Stimulated activated CD8-positive, alpha-beta memory T cell treated with anti-CD3 and anti-CD28 coated beads, Interleukin-4, amount 100 ng/mL, for 1 hour (primary cell): ENCODE measurements around the gene CPSF4.

ENCODE experiments used
- DNase-seq, 2 donors: peaks; one replicate each; pipeline ENCODE4 v3.0.0-alpha.2; 2020; ENCODE audit warnings: low read depth in 2 of 2, low spot score in 1 of 2

Gene CPSF4

DNA sequence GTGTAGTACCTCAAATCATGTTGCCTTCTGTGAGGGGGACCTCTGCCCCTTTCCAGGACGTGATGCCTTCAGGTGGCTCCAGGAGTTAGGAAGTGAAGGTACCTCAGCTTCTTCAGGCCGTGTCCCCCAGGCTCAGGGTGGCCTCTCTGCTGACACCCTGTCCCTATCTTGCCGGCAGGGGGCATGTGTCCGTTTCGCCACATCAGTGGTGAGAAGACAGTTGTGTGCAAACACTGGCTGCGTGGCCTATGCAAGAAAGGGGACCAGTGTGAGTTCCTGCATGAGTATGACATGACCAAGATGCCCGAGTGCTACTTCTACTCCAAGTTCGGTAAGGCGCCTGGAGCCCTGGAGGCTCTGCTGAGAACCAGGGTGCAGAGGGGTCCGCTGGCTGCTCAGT is 9.2 kb downstream of the CPSF4 start:
- no peak for DNase-seq

DNA sequence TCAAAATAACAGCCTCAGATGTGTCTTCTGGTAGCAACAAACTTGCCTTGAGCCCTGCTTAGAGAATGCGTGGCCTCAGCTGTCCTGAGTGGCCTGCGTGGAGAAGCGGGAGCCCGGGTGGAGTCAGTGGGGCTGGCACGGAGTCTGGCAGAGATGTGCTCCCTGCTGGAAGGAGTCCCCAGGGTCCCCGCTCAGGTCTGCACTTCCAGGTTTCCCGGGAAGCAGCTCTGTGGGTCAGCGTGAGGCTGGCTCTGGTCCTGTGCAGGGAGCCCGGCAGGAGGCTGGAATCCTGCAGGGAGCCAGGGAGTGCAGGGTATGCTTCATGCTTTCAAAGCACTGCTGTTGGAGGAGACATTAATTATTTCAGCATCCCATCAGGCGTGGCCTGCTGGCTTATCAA is 10.1 kb downstream of the CPSF4 start:
- no peak for DNase-seq

DNA sequence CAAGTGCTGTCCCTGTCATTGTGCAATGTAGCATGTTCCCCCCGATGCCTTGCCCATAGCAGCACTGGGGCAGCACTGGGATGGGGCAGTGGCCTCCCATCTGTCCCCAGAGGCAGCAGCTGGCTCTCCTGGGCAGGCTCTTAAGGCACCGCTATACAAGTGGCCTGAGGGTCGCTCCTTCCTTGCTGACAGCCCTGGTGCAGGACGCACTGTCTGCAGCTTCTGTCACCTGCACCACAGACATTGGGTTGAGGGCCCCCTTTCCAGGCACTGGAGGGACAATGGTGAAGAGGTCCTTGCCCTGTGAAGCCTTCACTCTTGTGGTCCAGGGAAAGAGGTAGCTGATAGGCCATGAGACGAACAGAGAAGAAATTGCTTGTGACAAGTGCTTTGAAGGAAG is 10.6 kb downstream of the CPSF4 start:
- DNase-seq, result no peak

DNA sequence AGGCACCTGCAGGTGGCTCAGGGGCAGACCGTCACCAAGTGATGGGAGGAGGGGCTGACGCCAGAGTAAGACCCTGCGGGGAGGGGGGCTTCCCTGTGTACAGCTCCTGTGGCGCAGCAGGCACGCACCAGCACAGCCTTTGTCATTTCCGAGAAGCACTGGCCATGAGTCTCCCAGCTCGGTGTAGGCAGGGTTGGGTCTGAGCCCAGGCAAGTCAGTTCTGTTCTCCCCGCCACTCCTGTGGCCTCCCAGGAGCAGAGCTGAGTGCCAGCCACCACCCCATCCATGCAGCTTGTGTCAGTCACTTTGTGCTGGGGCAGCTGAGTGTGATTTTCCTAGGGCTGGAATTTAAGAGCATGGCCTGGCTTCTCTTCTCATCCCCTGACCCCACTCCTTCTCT is 13.2 kb downstream of the CPSF4 start:
- no peak for DNase-seq

DNA sequence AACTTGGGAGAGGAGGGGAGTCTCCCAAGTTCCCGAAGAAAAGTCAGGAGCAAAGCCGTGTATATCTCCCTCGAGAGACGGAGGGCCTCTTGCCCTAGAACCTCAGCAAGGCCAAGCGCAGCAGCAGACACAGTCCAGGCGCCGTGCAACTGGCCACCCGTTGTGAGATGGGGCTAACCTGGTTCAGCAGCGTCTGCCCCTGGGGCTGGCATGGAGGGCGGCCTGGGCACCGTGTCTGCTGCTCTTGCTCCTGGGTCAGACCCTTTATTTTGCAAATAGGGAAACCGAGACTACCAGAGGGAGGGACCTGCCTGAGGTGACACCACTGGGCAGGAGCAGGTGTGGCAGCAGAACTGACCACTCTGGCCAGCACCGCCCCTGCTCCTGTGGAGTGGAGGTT is 13.8 kb downstream of the CPSF4 start:
- no peak for DNase-seq

DNA sequence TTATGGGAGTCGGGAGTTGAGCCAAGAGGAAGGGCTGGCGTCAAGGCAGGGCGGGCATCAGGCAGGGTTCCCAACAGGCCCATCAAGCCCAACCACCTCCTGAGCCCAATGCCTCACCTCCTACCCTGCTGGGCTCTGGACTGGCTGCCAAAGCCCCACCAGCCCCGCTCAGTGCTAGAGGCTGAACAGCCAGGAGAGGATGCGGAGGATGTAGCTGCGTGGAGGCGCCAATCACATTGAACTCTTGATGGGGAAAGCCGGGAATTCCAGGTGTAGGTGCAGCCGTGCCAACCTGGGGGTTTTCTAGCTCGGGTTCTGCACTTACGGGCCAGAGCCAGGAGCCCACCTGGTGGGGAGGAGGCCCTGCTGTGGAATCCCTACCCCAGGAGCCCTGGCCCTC is 14.4 kb downstream of the CPSF4 start:
- no peak for DNase-seq

DNA sequence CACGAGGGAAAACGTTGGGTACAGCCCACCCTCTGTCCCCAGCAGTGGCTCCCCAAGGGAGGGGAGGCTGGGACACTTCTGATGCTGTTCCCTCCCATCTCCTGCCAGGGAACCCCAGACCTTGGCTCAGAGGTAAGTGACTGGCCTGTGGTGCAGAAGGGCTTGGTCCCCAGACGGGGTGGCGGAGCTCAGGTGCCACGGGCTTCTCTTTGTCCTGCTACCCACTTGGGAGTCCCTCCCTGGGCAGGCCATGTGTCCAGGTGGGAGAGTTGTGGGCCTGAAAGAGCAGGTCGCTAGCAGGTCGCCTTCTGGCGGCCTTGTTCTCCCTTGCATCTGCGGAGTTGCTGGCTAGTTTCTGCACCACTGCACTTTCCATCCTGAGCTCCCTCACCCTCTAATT is 17.1 kb downstream of the CPSF4 start:
- DNase-seq, result no peak

DNA sequence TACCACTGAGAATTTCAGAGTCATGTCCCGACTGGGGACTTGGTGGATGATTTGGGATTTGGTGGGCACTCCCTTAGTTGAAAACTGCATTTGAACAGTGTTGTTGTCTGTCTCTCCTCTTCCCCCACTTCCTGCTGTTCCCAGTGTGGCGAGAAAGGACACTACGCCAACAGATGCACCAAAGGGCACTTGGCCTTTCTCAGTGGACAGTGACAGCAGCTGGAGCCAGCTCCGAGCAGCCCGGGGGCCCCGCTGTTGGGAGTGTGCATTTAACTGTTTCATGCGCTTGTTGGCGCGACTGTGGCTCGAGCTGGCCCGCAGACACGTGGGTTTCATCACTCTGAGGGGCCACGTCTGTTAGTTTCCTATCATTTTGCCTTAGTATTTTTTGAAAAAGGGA is 17.5 kb downstream of the CPSF4 start:
- no peak for DNase-seq

DNA sequence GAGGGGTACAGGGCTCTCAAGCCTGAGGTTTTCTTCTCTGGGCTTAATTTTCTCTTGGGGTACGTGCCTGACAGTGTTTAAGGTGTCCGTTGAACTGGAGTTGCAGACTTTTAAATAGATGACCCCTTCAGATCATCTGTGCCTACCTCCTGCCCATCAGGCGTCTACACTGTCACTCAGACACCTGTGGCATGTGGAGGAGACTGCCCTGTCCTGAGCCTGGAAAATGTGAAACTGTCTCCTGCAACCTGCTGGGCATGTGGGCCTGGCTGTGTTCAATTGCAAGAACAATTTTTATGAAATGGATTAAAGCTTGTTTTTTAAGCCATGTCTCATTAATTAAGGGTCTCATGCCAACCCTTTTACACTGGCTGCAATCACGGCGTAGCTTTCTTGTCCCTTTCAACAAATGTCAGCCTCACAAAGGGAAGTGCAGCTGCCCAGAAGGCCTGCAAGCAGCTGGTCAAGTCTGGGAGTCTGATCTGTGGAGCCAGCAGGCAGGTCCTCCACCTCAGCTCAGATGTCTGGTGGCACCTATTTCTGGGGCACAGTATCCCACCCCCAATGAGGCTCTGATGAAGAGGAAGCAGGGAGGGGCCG is 18.4 kb downstream of the CPSF4 start:
- no peak for DNase-seq

DNA sequence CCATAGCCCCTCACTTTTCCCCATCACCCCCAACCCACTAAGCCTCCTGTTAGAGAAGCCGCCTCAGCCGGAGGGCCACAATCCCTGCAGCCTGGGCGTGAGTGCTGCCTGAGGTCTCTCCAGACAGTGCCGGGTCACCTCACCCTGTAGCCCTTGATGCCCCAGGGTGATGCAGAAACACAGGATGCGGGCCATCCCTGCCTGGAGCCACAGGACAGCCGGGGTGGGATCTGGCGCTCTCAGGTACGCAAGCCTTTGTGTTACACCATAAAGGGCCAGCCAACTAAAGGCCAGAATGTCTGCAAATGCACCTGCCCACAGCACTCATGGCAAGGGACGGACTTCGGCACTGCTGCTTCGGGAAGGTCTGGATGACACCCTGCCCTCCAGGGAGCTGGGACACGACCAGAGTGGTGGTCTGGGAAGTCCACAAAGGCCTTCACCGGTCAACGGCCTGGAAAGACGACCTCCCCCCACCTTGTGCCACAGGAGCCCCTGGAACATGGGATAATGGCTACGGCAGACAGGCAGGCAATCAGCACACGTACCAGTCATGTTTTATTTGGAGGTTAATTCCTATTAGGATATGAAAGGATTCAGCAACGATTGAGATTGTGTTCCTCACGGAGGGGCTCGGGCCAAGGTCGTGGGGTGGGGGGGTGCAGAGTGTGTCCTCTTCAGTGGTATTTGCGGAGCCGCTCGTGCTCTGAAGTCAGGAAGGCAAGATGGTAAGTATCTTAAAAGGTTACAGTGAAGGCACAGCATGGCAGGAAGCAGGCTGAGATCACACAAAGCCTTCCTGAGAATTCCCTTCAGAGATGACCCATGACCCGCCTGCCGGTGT is 19.1 kb downstream of the CPSF4 start:
- DNase-seq, result no peak

DNA sequence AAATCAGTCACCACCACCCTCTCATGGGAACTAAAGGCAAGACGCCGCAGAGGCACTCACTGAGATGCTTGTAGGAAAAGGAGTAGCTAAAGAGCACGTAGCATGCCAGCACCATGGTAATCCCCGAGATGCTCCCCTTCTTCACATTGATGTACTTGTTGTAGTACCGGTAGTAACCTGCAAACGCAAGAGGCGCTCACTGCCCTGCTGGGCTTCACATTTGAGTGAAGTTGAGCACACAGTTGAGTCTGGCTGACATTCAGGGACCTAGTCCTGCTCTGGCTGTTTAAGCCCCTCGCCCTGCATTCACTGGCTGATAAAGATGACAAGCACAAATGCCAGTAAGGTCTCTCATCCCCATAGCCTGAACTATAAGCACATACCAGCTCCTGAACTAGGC is 20.3 kb downstream of the CPSF4 start:
- no peak for DNase-seq

DNA sequence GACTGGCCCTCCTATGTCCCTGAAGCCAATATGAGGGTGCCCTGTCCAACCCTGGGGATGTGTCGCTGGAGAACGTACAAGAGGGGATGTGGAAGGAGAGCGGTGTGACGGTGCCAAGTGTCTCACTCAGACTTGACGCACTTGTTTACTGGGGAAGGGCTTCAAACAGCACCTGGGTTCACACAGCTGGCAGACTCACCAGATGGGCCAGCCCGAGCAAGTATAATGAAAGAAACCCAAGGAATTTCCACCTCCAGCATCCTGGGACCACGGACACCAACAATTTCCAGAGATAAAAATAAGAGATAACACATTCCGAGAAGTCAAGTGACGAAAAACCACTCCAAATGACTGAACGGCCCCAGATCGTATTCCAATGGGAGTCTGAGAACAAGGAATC is 21.9 kb downstream of the CPSF4 start:
- no peak for DNase-seq

DNA sequence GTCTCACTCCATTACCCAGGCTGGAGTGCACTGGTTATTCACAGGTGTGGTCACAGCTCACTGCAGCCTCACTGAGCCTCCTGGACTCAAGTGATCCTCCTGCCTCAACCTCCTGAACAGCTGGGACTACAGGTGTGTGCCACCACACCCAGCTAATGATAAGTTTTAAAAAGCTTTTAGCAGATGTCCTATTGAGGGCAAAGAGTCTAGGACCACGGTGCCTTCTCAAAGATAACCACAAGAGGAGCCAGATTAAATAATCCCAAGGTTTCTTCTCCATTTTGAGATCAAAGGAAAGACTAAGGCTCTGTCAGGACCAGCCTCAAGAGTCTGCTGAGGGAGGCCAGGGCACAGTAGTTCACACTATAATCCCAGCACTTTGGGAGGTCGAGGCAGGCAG is 22.5 kb downstream of the CPSF4 start:
- no peak for DNase-seq

DNA sequence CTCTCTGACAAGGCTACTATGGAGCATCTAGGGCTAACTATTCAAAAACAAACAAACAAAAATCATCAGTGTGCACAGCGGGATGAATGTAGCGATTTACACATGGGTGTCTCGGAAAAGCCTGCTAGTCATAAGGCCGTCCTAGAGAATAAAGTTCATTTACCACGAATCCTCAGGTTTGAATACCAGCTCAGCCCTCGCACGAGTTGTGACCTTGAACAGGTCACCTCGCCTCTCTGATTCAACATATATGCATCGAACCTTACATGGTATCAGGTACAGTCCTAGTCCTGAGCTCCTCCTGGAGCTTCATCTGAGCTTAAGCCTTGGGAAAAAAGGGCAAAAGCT is 26.7 kb downstream of the CPSF4 start:
- DNase-seq, result no peak

DNA sequence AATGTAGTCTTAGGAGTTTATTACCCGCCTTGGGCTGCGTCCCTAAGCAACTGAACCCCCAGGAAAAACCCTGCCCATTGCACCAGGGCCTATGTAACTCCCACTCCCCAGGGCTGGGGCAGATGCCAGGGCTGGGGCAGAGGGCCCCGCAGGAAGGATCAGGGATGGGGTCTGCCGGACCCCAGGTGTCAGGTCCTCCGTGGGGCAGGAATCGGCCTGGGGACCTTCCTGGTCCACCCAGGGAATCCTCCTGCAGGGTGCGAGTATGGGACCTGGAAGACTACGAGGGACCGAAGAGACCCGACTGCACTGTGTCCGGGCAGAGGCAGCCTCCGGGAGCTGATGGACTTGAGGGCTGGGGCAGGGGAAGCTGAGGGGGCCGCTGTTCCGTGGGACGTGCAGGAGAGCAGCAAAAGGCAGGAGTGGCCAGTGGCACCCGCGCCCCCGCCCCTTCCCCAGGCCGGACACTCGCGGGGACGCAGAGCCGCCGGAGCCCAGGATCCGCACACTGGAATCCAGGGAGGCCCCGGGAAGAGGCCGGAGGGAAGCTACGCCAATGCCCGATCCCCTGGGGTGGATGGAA is 29.7 kb downstream of the CPSF4 start:
- no peak for DNase-seq

DNA sequence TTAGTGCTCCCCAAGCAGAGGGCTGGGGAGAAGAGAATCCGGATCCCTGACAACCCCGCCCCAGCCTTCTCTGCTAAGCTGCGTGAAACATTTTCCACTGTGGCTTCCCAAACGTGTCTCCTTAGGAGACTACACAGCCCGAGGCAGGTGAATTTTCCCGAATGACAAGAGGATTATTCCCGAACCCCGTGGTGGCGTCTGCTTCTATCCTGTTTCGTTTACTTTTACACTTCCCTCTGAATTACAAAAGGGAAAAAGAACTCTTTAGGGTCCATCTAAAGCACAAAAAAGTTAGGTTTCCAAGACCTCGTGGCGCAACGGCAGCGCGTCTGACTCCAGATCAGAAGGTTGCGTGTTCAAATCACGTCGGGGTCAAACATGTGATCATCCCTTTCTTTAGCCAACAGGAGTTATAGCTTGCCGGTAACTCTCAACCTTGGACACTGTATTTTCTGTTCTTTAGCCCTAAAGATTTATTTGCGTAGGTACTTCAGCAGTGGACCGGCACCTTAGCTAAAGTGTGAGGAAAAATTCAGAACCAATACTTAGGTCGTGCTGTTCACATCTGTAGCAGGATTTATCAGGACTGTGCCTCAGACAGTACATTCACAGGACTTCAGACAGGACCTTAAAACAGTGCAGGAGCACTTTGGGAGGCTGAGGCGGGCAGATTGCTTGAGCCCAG is 30.8 kb downstream of the CPSF4 start:
- no peak for DNase-seq

DNA sequence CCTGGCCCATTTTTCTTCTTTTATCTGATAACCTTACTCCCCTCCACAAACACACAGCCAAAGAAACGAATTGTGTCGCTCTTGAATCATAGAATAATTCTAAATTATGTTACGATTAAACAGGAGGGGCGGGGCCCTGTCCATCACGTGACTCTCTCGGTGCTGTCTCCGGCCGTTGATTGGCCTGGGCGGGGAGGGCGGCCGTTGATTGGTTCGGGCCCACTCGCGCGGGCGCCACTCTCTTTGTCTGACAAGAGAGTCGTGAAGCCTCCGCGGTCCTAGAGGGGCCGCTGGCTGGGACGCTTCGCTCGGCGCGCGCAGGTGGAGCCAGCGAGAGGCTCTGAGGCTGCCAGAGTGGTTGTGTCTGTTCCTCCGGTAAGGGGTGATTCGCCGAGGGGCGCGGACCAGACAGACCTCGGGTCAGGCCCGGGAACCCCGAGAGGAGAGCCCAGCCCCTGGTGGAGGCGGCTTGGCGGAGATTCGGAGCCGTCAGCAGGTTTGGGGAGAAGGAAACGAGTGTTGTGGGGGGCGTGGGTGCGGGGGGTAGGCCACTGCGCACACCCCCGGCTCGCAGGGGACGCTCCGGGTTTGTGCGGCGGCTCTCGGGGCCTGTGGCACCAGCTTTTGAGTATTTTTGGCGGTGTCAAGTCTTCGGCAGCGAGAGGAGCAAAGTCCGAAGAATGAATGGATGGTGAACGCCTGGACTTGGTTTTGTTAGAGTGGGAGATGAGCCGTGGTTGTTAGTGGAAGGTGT is 34.0 kb downstream of the CPSF4 start, which contains the start of gene ZNF789:
Gene ZNF789 (plus strand): TSS at position 330 of the 754 bp plus-strand sequence. CDS start 3,567 bp downstream, outside the sequence.
- DNase-seq, result peak; percentile 97 to 98

DNA sequence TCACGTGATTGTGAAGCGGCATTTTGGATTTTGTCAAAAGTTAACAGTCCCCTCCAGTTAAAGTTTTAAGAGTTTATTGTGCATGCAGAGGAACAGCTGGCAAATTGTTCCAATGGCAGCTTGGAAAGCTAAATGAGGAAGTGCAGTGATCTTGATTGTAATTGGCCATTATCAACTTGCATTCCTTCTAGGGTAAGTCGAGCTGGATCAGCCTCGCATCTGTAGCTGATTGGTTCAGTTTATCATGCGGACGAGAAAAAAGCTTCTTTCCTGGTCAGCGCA is 34.5 kb downstream of the CPSF4 start:
- no peak for DNase-seq

DNA sequence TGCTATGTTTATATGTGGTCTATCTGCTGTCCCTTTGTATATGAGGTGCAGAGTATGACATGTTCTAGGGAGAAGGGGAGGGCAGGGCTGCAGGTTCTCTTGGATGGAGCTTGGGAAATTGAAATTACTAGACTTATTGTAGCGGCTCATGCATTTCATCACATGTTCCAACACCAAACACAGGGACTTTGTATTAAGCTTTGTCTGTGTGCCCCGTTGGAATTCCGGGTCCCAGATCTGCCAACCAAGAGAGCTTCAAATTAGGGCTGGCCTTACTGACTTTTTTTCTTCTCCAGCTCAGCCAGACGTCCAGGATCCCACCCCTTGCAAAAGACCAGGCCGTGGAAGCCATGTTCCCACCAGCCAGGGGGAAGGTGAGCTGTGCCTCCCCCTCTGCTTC is 37.4 kb downstream of the CPSF4 start:
- DNase-seq, result no peak

DNA sequence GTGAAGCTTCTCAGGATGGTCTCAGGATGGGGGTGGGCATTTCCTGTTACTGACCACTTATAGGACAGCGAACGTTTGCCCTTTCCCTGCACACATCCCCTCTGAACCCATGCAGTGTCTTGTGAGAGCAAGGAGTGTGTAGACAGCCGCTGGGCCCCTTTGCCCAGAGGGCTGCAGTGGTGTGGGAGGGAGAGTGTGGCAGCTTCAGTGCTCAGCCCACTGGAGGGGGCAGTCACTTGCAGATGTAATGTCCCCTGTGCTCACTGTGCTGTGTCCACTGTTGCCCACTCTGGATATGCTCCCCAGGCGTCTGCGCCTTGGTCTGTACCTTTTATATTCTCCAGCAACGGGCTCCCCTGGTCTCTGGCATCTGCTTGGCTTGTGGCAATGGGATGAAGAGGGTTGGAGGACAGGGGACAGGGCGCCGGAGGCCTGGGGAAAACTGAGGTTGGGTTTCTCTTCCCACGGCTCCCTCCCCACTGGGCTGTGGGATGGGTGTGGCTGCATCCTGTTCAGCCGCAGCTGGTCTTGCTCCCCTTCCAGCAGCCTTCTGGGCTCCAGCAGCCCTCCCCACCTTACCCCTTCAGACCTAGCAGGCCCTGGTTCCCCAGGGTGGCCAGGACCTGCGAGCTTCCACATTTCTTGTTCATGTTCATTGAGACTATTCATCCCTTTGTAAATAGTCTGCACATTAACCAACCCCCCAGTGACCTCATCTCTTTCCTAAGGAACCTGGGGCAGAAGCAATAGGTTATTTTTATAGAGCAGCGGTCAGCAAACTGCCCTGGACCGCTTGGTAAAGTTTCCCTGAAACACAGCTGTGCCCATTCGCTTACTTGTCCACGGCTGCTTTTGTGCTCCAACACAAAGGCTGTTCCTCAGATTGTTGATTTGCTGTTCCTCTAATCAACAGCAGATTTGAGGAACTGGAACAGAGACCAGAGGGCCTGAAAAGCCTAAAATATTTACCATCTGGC is 40.0 kb downstream of the CPSF4 start:
- no peak for DNase-seq
